Memory B cell (primary cell): ENCODE measurements around the gene PTGES.
A peak's percentile ranks its signal among the peaks of the same experiment; 100 is the strongest.
"Not testable (repeated sequence)": the region's sequence is repeated elsewhere in the genome, so short reads cannot be mapped to it uniquely, and the experiment has no call there.

ENCODE experiments used
- ATAC-seq: fragments of 150-1000 bp; cut with Tn5 transposase; 2 replicates; pipeline ENCODE4 v1.10.0; 2021; ENCODE audit warnings: low read depth, mild to moderate bottlenecking, moderate library complexity
- DNase-seq, 2 donors: peaks; one replicate each; pipeline ENCODE4 v3.0.0; 2022; ENCODE audit warnings: low spot score in 2 of 2
- H3K27ac Mint-ChIP-seq: one replicate; pipeline ENCODE4 v1.8.0; 2022; ENCODE audit warnings: mild to moderate bottlenecking, moderate library complexity, mixed read lengths
- H3K27me3 Mint-ChIP-seq: one replicate; pipeline ENCODE4 v1.8.0; 2022; ENCODE audit warnings: mixed read lengths
- H3K36me3 Mint-ChIP-seq: one replicate; pipeline ENCODE4 v1.8.0; 2022; ENCODE audit warnings: mild to moderate bottlenecking, mixed read lengths
- H3K4me1 Mint-ChIP-seq: one replicate; pipeline ENCODE4 v1.8.0; 2022; ENCODE audit warnings: mixed read lengths
- H3K4me3 Mint-ChIP-seq: one replicate; pipeline ENCODE4 v1.8.0; 2022; ENCODE audit warnings: mild to moderate bottlenecking, moderate library complexity, mixed read lengths
- H3K9me3 Mint-ChIP-seq: one replicate; pipeline ENCODE4 v1.8.0; 2022; ENCODE audit warnings: mixed read lengths

PTGES gene

DNA sequence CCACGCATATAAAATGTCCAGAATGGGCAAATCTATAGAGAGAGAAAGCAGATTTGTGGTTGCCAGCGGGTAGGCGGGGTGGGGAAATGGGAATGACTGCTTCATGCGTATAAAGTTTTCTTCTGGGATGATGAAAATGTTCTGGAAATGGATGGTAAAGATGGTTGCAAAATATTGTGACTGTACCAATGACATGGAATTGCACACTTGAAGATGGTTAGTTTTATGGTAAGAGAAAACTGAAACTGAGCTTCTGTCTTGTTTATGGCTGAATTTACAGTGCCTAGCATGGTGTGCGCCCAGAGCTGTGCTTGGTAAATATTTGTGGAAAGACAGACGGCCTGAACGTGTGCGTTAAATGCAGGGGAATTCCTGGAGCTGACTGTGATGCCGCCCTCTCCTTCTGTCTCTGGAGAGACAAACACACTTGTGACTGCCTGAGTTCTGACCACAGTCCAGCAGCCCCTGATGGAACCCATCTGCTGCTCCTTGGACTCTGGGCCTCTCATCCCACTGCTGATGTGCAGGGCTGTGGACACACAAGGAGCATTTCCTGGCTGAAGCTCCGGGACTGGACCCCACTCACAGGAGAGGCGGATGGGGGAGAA lies 8.6 kb upstream of the PTGES start:
- Mint-ChIP-seq H3K4me3 (no peak overlapping the region), H3K27ac (no peak overlapping the region), H3K4me1 (peaks cover 9% of the 10 kb centered on the region), H3K9me3 (no peaks in the 10 kb centered on the region), H3K36me3 (peaks cover 3% of the 10 kb centered on the region), H3K27me3 (peaks cover 13% of the 10 kb centered on the region)
- no peak for ATAC-seq
- no peak for DNase-seq

DNA sequence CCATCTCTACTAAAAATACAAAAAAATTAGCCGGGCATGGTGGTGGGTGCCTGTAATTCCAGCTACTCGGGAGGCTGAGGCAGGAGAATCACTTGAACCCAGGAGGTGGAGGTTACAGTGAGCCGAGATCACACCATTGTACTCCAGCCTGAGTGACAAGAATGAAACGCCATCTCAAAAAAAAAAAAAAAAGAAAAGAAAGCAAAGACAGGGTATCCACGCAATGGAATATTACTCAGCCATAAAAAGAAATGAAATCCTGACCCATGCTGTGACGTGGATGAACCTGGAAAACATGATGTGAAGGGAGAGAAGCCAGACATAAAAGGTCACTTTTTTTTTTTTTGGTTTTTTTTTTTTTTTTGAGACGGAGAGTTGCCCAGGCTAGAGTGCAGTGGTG lies 7.9 kb upstream of the PTGES start:
- DNase-seq, H3K4me1 Mint-ChIP-seq, H3K27ac Mint-ChIP-seq, H3K4me3 Mint-ChIP-seq, H3K36me3 Mint-ChIP-seq, ATAC-seq, H3K9me3 Mint-ChIP-seq: not testable (repeated sequence)
- peaks cover 13% of the 10 kb centered on the region for H3K27me3 Mint-ChIP-seq

DNA sequence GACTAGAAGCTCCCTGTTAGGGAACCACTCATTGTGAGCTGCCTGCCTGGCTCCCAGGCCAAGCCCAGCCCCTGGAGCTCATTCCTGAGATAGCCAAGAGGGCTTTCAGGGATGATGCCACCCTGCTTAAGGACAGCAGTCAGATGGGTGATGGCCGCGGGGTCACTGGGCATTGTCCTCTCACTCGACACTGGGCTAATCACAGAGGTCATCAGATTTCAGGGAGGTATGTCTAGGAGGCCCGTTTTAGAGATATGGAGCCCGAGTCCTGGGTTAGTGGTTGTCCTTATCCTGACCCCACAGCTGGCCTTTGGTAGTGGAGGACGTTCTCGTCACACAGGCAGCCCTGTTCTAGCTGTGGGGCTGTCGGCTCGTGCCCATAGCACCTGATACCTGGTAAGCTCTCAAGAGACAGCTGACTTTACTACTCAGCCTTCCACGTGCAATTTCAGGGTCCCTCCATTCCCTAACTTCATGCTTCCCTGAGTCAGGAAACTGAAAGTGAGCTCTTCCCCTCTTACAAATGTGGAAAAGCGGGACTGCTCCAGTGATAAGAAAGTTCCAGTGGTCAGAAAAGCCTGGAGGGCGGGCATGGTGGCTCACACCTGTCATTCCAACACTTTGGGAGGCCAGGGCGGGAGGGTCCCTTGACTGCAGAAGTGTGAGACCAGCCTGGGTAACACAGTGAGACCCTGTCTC lies 7.1 kb upstream of the PTGES start:
- Mint-ChIP-seq H3K36me3 (peaks cover 3% of the 10 kb centered on the region), H3K4me1 (peaks cover 9% of the 10 kb centered on the region), H3K9me3 (no peaks in the 10 kb centered on the region), H3K27ac (no peak overlapping the region), H3K4me3 (no peak overlapping the region), H3K27me3 (peaks cover 13% of the 10 kb centered on the region)
- no peak for ATAC-seq
- DNase-seq: no peak

DNA sequence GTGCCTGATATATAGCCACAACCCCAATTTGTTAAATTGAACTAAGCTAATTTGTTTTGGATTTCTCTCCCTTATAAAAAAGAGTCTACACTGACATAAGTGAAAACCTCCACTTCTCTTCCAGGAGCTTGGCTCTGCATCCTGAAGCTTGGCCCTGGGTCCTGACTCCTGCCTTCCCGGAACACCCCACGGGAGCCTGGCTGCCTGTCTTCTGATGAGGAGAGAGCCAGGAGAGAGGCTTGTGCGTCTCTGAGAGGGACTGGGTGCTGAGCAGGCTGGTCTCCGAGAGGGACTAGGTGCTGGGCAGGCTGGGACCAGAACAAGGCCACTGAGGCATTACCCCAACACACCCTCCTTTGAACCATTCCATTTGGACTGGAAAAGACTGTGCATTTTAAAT lies 6.5 kb upstream of the PTGES start:
- DNase-seq (no peak), ATAC-seq (no peak)
- Mint-ChIP-seq H3K27me3 (peaks cover 13% of the 10 kb centered on the region), H3K9me3 (no peaks in the 10 kb centered on the region), H3K27ac (no peak overlapping the region), H3K36me3 (peaks cover 3% of the 10 kb centered on the region), H3K4me3 (no peak overlapping the region), H3K4me1 (peaks cover 9% of the 10 kb centered on the region)

DNA sequence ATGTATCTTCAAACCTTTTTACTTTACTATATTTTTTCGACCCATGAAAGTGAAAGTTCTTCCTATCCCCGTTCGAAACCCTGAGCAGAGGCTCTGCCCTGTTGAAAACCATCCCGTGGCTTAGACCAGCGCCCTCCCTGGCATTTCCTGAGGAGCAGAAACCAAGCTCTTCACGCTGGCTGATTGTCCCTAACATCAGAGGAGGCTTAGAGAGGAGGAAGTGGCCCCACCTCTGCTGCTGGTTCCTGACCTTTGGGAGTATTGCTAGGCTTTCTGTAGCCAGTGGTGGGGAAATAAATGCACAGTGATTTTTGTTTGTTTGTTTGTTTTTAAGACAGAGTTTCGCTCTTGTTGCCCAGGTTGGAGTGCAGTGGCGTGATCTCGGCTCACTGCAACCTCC lies 4.2 kb upstream of the PTGES start:
- no peaks in the 10 kb centered on the region for H3K9me3 Mint-ChIP-seq
- peaks cover 12% of the 10 kb centered on the region for H3K4me1 Mint-ChIP-seq
- DNase-seq (no peak), ATAC-seq (peak; percentile 41)
- H3K36me3 Mint-ChIP-seq: peaks cover 3% of the 10 kb centered on the region
- H3K4me3 Mint-ChIP-seq: peak overlapping the region; percentile 25
- H3K27ac Mint-ChIP-seq: no peak overlapping the region
- peaks cover 15% of the 10 kb centered on the region for H3K27me3 Mint-ChIP-seq

DNA sequence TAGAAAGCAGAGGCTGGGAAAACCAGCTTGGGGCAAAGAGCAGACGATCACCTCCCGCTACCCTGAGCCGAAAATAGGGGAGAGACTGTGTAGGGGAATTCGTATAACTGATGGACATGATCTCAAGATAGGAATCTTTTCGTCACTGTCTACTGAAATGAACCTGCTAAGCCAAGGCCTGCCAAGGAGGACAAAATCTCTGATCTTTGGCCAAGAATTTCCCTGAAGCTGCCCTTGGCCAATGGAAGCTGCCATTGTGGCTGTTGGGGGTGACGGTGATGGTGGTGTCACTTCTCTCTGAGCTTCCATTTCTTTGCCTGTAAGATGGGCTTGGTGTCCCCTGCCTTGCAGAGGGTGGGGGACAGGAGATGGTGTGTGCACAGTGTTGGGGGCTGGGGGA lies 3.3 kb upstream of the PTGES start:
- DNase-seq (no peak), ATAC-seq (no peak)
- H3K9me3 Mint-ChIP-seq: no peaks in the 10 kb centered on the region
- H3K36me3 Mint-ChIP-seq: peaks cover 3% of the 10 kb centered on the region
- no peak overlapping the region for H3K27ac Mint-ChIP-seq
- H3K4me1 Mint-ChIP-seq: peaks cover 12% of the 10 kb centered on the region
- H3K4me3 Mint-ChIP-seq: no peak overlapping the region
- H3K27me3 Mint-ChIP-seq: peaks cover 15% of the 10 kb centered on the region

DNA sequence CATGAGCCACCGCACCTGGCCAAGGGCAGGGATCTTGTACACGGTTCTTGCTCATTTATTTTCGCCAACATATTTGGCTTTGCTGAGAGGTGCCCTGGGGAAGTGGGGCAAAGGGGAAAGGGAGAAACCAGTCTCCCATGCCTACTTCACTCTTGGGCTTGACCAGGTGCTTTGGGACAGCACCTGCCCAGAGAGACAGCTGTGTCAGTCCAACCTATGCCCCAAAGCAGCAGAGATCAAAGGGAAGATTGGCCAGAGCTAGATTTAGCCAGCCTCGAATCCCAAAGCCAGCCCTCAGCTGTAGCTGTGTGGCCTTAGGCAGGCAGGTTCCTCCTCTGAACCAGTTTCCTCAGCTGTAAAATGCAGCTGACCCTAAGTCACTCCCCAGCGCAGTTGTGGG lies 2.3 kb upstream of the PTGES start:
- Mint-ChIP-seq H3K4me1 (peaks cover 12% of the 10 kb centered on the region), H3K27ac (no peak overlapping the region), H3K9me3 (no peaks in the 10 kb centered on the region), H3K27me3 (peaks cover 15% of the 10 kb centered on the region), H3K4me3 (no peak overlapping the region), H3K36me3 (peaks cover 3% of the 10 kb centered on the region)
- ATAC-seq: no peak
- DNase-seq: no peak

DNA sequence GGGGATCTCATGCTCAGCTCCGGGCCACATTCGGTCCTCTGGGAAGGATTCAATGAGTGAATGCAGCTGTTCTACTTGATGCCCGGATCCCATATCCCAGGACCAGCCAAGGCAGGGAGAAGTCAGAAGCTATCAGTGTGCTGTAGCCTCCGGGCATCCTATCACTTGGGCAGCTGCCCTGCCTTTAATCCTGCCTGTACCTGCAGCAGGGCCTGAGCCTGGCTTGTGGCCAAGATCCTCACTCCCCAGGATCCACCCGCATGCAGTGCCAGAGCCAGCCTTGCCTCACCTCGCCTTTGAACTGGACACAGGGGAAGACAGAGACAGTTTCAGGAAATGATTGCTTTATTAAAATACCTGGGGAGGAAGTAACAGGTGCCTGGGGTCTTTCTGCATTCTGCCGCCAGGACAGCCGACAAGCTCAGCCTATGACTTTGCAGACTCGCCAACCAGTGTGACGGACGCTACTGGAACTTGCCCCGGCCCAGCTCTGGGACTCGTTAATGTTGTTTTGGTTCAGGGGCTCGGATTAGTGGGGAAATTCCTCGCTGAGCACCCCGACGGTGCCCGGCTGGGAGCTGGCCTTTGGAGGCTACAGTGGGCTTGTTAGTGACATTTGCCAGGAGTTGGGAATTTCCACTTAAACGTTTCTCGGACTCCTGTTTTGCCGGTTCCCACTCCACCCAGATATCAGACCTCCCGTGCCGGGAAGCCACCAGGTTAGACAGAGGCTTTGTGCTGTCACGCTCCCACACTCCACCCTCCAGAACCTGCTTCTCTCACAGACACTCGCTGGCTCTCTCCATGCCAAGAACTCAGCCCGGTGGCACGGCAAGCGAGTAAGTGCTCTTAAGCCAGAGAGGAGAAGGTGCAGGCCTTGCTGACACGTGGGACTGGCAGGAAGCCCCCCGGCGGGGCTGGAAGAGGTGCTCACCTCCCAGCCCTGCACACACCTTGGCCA lies 721 bp downstream of the PTGES start:
- DNase-seq: no peak
- ATAC-seq: no peak
- Mint-ChIP-seq H3K27ac (no peak overlapping the region), H3K4me1 (peaks cover 6% of the 10 kb centered on the region), H3K27me3 (peaks cover 5% of the 10 kb centered on the region), H3K36me3 (no peaks in the 10 kb centered on the region), H3K4me3 (no peak overlapping the region), H3K9me3 (no peaks in the 10 kb centered on the region)

DNA sequence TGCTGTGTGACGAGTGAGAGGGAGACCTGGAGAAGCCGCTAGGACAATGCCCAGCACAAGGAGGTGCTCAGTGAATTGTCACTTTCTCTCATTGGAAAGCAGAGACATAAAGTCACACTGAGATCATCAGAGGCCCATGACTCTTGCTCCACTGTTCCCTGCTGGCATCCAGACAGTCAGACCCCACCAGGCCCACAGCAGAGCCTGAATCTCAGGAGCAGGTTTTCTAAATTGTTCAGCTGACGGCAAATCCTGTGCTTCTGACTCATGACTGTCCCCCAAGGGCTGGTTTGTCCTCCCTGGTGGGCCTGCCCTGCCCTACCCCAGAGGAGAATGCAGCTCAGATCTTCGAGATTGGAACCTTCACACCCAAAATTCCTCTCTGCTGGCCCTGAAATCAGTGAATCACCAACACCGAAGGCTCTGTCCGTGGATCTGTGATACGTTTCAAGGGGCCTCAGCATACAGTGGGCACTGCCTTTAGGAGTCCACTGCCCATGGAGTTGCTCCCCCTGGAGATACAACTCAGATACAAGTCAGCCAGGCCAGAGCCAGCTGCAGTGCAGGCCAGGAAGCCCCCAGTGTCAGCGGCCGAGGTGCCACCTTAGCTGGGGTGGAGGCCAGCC lies 2.7 kb downstream of the PTGES start:
- Mint-ChIP-seq H3K4me3 (no peak overlapping the region), H3K9me3 (no peaks in the 10 kb centered on the region), H3K27ac (no peak overlapping the region), H3K36me3 (no peaks in the 10 kb centered on the region), H3K4me1 (peaks cover 9% of the 10 kb centered on the region), H3K27me3 (peaks cover 6% of the 10 kb centered on the region)
- no peak for ATAC-seq
- no peak for DNase-seq

DNA sequence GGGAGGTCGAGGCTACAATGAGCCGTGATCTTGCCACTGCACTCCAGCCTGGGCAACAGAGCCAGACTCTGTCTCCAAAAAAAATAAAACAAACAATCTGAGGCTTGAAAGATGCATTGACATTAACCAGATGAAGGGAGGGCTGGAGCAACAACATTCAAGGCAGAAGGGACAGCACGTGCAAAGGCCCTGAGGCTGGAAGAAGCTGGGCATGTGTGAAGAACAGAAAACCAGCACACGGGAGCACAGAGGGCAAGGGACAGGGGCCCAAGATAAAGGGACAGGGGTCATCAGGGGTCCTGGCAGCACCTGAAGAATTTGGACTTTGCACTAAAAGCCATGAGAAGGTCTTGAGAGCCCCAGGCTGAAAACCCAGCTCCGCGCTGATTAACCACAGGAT lies 3.3 kb downstream of the PTGES start:
- no peak for DNase-seq
- Mint-ChIP-seq H3K36me3 (no peaks in the 10 kb centered on the region), H3K27me3 (peaks cover 6% of the 10 kb centered on the region), H3K4me1 (peaks cover 9% of the 10 kb centered on the region), H3K9me3 (no peaks in the 10 kb centered on the region), H3K27ac (no peak overlapping the region), H3K4me3 (no peak overlapping the region)
- no peak for ATAC-seq

DNA sequence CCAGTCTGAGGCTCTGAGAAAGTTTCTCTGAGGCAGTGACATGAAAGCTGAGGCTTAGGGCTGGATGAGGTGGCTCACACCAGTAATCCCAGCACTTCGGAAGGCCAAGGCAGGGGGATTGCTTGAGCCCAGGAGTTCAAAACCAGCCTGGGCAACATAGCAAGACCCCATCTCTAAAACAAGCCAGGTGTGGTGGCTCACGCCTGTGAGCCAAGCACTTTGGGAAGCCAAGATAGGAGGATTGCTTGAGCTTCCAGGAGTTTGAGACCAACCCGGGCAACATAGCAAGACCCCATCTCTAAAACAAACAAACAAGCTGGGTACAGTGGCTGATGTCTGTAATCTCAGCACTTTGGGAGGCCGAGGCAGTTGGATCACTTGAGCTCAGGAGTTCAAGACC lies 3.8 kb downstream of the PTGES start:
- H3K36me3 Mint-ChIP-seq, H3K4me1 Mint-ChIP-seq, H3K9me3 Mint-ChIP-seq, H3K27ac Mint-ChIP-seq, ATAC-seq, H3K27me3 Mint-ChIP-seq, DNase-seq, H3K4me3 Mint-ChIP-seq: not testable (repeated sequence)

DNA sequence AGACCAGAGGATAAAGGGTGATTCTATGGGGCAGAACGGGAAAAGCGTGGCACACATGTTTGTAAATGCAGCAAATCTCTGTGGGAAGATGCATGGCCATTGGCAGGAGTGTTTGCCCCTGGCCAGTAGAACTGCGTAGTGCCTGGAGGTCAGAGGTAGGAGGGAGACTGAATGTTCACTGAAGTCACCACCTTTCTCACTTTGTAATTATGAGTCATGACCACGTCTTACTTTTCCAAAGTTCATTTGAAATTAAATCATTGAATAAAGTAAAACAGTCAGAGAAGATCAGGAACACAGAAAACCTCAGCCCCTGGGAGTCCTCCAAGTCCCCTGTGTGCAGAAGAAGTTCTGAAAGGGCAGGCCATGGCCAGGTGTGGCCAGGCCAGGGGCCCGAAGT lies 4.6 kb downstream of the PTGES start:
- peaks cover 9% of the 10 kb centered on the region for H3K27me3 Mint-ChIP-seq
- no peak overlapping the region for H3K27ac Mint-ChIP-seq
- ATAC-seq (no peak), DNase-seq (no peak)
- H3K4me1 Mint-ChIP-seq: peaks cover 9% of the 10 kb centered on the region
- no peaks in the 10 kb centered on the region for H3K9me3 Mint-ChIP-seq
- H3K36me3 Mint-ChIP-seq: no peaks in the 10 kb centered on the region
- no peak overlapping the region for H3K4me3 Mint-ChIP-seq

DNA sequence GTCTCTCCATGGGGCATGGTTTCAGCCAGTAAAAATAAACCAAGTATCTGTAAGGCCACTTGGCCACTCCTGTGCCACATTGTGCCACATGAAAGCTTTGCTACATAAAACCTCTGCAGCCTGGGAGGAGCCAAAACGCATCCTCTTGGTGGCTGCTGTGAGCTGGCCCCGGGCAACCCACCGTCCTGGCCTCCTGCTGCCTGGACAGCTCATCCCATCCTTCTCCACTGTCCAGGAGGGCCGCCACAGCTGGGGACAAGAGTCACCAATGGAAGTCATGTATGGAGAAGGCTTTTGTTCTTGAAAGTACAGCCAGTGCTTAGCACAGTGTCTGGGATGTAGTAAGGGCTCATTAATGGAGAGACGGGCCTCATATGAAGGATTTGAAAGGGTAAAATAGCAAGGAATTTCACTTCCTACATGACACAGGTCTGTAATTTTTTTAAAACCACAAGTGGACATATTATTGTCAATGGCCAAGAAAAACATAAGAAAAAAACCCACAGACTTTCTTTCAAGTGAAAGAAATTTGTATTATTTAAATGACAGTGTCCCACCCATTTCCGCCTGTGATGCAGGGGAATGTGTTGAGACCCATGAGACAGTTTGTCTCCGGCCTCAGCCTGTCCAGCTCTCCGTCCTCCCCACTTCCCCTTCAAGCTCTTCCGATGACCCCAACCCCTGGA lies 6.6 kb downstream of the PTGES start:
- ATAC-seq (no peak), DNase-seq (no peak)
- H3K4me3 Mint-ChIP-seq: no peak overlapping the region
- H3K27ac Mint-ChIP-seq: no peak overlapping the region
- H3K27me3 Mint-ChIP-seq: peaks cover 4% of the 10 kb centered on the region
- peaks cover 5% of the 10 kb centered on the region for H3K4me1 Mint-ChIP-seq
- H3K9me3 Mint-ChIP-seq: no peaks in the 10 kb centered on the region
- no peaks in the 10 kb centered on the region for H3K36me3 Mint-ChIP-seq
